HL-60 (cell line): Measurements from ENCODE around the gene WDR90.

Experiments used
- DNase-seq, 2 experiments: peaks; one replicate each; pipeline ENCODE4 v3.0.0-alpha.2; 2010 to 2020; ENCODE audit warnings: low read depth in 1 of 2, low spot score in 1 of 2
- H3K27ac ChIP-seq: fragments of 250-450 bp; sonication (Bioruptor Pico); replicated peaks from 2 replicates; pipeline ENCODE4 v1.5.1; 2020; ENCODE audit warnings: mild to moderate bottlenecking, moderate library complexity
- H3K27me3 ChIP-seq: fragments of 250-450 bp; sonication (Bioruptor Pico); 2 replicates; pipeline ENCODE4 v1.5.1; 2021; ENCODE audit warnings: mild to moderate bottlenecking, moderate library complexity; ENCODE audit not compliant: insufficient read depth, poor library complexity, severe bottlenecking
- H3K4me3 ChIP-seq: replicated peaks from 2 replicates; pipeline ENCODE4 v1.5.1; 2011; ENCODE audit warnings: mild to moderate bottlenecking, control low read depth, low read length; ENCODE audit not compliant: insufficient read depth
- CTCF ChIP-seq: IDR thresholded peaks from one replicate; pipeline ENCODE4 v1.5.1; 2011; ENCODE audit warnings: low read length, control low read depth, inconsistent platforms; ENCODE audit not compliant: insufficient read depth
- GABPA ChIP-seq: IDR thresholded peaks from 2 replicates; pipeline ENCODE4 v1.6.1; 2012; ENCODE audit warnings: low read depth
- POLR2AphosphoS5 ChIP-seq: IDR thresholded peaks from 2 replicates; pipeline ENCODE4 v1.6.1; 2012; ENCODE audit warnings: low read depth
- REST ChIP-seq: IDR thresholded peaks from 2 replicates; pipeline ENCODE4 v1.6.1; 2012; ENCODE audit warnings: low read depth; ENCODE audit not compliant: insufficient replicate concordance
- SPI1 ChIP-seq: IDR thresholded peaks from 2 replicates; pipeline ENCODE4 v1.6.1; 2012; ENCODE audit warnings: low read depth, mild to moderate bottlenecking, borderline replicate concordance

The WDR90 gene

GRCh38 chr16:634996-635395 lies 14.2 kb upstream of the WDR90 start:
- no peak for DNase-seq
- TF ChIP-seq CTCF (no peak), GABPA (no peak), POLR2AphosphoS5 (no peak), REST (no peak), SPI1 (no peak)
- H3K4me3 ChIP-seq, result peak overlapping the region; percentile 72
- H3K27ac ChIP-seq, result no peak overlapping the region
- no peaks in the 10 kb centered on the region for H3K27me3 ChIP-seq

GRCh38 chr16:635573-636205 lies 13.5 kb upstream of the WDR90 start:
- DNase-seq, result no peak
- H3K4me3 ChIP-seq, result peak overlapping the region; percentile 72
- TF ChIP-seq SPI1 (no peak), GABPA (no peak), REST (no peak), CTCF (no peak), POLR2AphosphoS5 (no peak)
- H3K27me3 ChIP-seq, result no peaks in the 10 kb centered on the region
- peak overlapping the region; percentile 85 for H3K27ac ChIP-seq

- H3K27ac ChIP-seq, result peak within 1 kb of the TSS; percentile 85
- TF ChIP-seq POLR2AphosphoS5, result peak; percentile 61; the same call in 1 of the 2 replicates
- TF ChIP-seq REST, result no peak
- TF ChIP-seq CTCF, result no peak
- peak; percentile 10; the same call in 1 of the 2 replicates for TF ChIP-seq GABPA
- TF ChIP-seq SPI1, result peak; percentile 20; the same call in 1 of the 2 replicates
- peak; percentile 95 to 96 for DNase-seq
Observed at GRCh38 chr16:636206-637080, 12.7 kb upstream of the WDR90 start, which contains the start of gene METTL26. Gene METTL26 (minus strand): TSS chr16:636305. CDS start chr16:636290, 15 bp downstream.

More at GRCh38 chr16:636206-637080, 12.7 kb upstream of the WDR90 start, which contains the start of gene METTL26:
- H3K4me3 ChIP-seq, result peak within 1 kb of the TSS; percentile 72
- no peaks in the 10 kb centered on the region for H3K27me3 ChIP-seq
